ENCODE measurements around the gene ADM5. TPM values are rescaled to one million over a fixed set of nuclear protein-coding genes. Genes with fewer than 3 reads are reported as not detected.
A peak's percentile ranks its signal among the peaks of the same experiment; 100 is the strongest.

ADM5 gene
- total and polyA plus RNA-seq, 10 of the 15 experiments (the other 5 are each of a cell fraction or from before 2014, with no cell fraction given), result 0.05 to 6.0 (median 1.2) TPM; not detected in 1

DNA sequence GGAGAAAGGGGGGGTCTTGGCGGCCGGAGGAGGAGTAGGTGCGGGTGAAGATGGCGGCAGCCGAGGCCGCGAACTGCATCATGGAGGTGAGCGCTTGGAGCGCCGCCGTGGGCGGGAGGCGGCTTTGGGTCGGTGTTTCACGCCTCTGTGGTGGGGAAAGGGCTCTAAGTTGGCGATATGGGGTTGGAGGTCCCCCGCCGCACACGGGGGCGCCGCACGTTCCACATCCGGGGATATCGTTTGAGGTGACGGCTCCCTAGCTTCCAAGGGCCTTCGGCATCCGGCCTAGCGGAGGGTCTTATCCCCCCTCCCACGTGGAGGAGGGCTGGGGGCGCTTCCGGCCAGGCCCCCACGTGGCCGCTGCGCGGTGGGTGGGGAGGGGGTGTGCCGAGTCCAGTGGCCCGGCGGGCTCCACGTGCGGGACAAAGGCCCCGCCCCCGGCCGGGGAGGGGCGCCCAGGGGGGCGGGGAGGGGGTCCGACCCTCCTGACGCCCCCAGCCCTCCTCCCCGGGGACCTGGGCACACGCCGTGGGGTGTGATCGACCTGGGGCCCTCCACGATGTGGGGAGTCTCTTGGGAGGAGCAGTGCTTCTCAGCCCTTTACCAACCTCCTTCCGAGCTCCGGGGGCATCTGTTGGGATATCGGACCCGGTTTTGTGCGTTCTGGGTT is 12.0 kb upstream of the ADM5 start, which contains the start of gene PRMT1 (continued):
- TF ChIP-seq, protein P1, sequence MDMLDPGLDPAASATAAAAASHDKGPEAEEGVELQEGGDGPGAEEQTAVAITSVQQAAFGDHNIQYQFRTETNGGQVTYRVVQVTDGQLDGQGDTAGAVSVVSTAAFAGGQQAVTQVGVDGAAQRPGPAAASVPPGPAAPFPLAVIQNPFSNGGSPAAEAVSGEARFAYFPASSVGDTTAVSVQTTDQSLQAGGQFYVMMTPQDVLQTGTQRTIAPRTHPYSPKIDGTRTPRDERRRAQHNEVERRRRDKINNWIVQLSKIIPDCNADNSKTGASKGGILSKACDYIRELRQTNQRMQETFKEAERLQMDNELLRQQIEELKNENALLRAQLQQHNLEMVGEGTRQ (IDR thresholded peaks at IDR 0.05; ENCODE audit: borderline replicate concordance, low read depth, low read length), result peak; percentile 22; the same call in 1 of the 2 replicates
- peak; percentile 91; the same call in 1 of the 2 replicates for TF ChIP-seq CHD1 (IDR thresholded peaks at IDR 0.05; ENCODE audit: low read depth, low read length)
- TF ChIP-seq NR2C2 (IDR thresholded peaks at IDR 0.05; ENCODE audit: borderline replicate concordance, control insufficient read depth, insufficient read length, low read depth), result no peak
- 0 out of 4 replicates have a peak, but pooled peaks of 1 of the 2 experiments have one; percentile 3 for TF ChIP-seq SRF (IDR thresholded peaks at IDR 0.05; ENCODE audit: low read depth in 2 of 2, low read length in 2 of 2)
- TF ChIP-seq ZNF24 (IDR thresholded peaks at IDR 0.05), result no peak
- TF ChIP-seq ETV6 (conservative IDR thresholded peaks at IDR 0.05 in 1 of 2, IDR thresholded peaks at IDR 0.05 in 1 of 2; ENCODE audit: borderline replicate concordance in 1 of 2, low read depth in 1 of 2), result no peak
- TF ChIP-seq, protein P2, sequence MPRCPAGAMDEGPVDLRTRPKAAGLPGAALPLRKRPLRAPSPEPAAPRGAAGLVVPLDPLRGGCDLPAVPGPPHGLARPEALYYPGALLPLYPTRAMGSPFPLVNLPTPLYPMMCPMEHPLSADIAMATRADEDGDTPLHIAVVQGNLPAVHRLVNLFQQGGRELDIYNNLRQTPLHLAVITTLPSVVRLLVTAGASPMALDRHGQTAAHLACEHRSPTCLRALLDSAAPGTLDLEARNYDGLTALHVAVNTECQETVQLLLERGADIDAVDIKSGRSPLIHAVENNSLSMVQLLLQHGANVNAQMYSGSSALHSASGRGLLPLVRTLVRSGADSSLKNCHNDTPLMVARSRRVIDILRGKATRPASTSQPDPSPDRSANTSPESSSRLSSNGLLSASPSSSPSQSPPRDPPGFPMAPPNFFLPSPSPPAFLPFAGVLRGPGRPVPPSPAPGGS (IDR thresholded peaks at IDR 0.05; ENCODE audit: borderline replicate concordance, insufficient read depth, low read depth, low read length, poor library complexity, severe bottlenecking), result no peak
- TF ChIP-seq ZNF207 (IDR thresholded peaks at IDR 0.05; ENCODE audit: borderline replicate concordance), result peak; percentile 95
- TF ChIP-seq MYC (IDR thresholded peaks at IDR 0.05; ENCODE audit: insufficient read depth, insufficient read length, insufficient replicate concordance, low read length, severe bottlenecking), result peak; percentile 77
- no peak for TF ChIP-seq HDGF (IDR thresholded peaks at IDR 0.05)
- peak; percentile 89 for TF ChIP-seq SMAD5 (IDR thresholded peaks at IDR 0.05; ENCODE audit: low read depth)
- peak; percentile 83 for TF ChIP-seq MEF2B (IDR thresholded peaks at IDR 0.05; ENCODE audit: partially characterized antibody, poor library complexity, severe bottlenecking)
- TF ChIP-seq GABPA (IDR thresholded peaks at IDR 0.05; ENCODE audit: low read depth), result no peak
- TF ChIP-seq MEF2A (IDR thresholded peaks at IDR 0.05; ENCODE audit: insufficient read depth, low read depth, low read length), result no peak
- no peak for TF ChIP-seq ESRRA (IDR thresholded peaks at IDR 0.05; ENCODE audit: low read length)
- TF ChIP-seq IRF4 (IDR thresholded peaks at IDR 0.05; ENCODE audit: low read depth, low read length), result no peak
- TF ChIP-seq, protein P3, sequence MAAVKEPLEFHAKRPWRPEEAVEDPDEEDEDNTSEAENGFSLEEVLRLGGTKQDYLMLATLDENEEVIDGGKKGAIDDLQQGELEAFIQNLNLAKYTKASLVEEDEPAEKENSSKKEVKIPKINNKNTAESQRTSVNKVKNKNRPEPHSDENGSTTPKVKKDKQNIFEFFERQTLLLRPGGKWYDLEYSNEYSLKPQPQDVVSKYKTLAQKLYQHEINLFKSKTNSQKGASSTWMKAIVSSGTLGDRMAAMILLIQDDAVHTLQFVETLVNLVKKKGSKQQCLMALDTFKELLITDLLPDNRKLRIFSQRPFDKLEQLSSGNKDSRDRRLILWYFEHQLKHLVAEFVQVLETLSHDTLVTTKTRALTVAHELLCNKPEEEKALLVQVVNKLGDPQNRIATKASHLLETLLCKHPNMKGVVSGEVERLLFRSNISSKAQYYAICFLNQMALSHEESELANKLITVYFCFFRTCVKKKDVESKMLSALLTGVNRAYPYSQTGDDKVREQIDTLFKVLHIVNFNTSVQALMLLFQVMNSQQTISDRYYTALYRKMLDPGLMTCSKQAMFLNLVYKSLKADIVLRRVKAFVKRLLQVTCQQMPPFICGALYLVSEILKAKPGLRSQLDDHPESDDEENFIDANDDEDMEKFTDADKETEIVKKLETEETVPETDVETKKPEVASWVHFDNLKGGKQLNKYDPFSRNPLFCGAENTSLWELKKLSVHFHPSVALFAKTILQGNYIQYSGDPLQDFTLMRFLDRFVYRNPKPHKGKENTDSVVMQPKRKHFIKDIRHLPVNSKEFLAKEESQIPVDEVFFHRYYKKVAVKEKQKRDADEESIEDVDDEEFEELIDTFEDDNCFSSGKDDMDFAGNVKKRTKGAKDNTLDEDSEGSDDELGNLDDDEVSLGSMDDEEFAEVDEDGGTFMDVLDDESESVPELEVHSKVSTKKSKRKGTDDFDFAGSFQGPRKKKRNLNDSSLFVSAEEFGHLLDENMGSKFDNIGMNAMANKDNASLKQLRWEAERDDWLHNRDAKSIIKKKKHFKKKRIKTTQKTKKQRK (IDR thresholded peaks at IDR 0.05; ENCODE audit: low read depth, low read length), result no peak
- no peak for TF ChIP-seq SP1 (IDR thresholded peaks at IDR 0.05; ENCODE audit: low read depth, low read length)
- no peak for TF ChIP-seq KAT2A (conservative IDR thresholded peaks at IDR 0.05; ENCODE audit: control insufficient read depth, low read depth, low read length)
- TF ChIP-seq, protein P4, sequence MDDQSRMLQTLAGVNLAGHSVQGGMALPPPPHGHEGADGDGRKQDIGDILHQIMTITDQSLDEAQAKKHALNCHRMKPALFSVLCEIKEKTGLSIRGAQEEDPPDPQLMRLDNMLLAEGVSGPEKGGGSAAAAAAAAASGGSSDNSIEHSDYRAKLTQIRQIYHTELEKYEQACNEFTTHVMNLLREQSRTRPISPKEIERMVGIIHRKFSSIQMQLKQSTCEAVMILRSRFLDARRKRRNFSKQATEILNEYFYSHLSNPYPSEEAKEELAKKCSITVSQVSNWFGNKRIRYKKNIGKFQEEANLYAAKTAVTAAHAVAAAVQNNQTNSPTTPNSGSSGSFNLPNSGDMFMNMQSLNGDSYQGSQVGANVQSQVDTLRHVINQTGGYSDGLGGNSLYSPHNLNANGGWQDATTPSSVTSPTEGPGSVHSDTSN (IDR thresholded peaks at IDR 0.05; ENCODE audit: insufficient replicate concordance, low read depth, low read length), result no peak
- TF ChIP-seq PAX8 (IDR thresholded peaks at IDR 0.05), result no peak
- TF ChIP-seq GATAD2B (conservative IDR thresholded peaks at IDR 0.05; ENCODE audit: low read depth), result peak; percentile 88
- TF ChIP-seq PAX5 (IDR thresholded peaks at IDR 0.05; ENCODE audit: borderline replicate concordance, low read depth, low read length), result no peak
- TF ChIP-seq HDAC2 (IDR thresholded peaks at IDR 0.05), result 0 out of 2 replicates have a peak, but pooled peaks have one; percentile 71
